NCI-H2107 treated with DMSO at 0.1 percent for 48 hours (cell line): ENCODE results near the gene ARFGEF3.
"Not testable (repeated sequence)": the region's sequence is repeated elsewhere in the genome, so short reads cannot be mapped to it uniquely, and the experiment has no call there.

ENCODE experiments used
- DNase-seq: peaks from one replicate; lab custom pipeline; 2025; ENCODE audit not compliant: unreplicated experiment; lab: John Stamatoyannopoulos, UW

ARFGEF3 gene

GRCh38 chr6:138212530-138212929 lies 50.8 kb downstream of the ARFGEF3 start:
- DNase-seq, result not testable (repeated sequence)

- DNase-seq, result no peak
Observed at GRCh38 chr6:138215093-138215782, 53.5 kb downstream of the ARFGEF3 start.

DNA sequence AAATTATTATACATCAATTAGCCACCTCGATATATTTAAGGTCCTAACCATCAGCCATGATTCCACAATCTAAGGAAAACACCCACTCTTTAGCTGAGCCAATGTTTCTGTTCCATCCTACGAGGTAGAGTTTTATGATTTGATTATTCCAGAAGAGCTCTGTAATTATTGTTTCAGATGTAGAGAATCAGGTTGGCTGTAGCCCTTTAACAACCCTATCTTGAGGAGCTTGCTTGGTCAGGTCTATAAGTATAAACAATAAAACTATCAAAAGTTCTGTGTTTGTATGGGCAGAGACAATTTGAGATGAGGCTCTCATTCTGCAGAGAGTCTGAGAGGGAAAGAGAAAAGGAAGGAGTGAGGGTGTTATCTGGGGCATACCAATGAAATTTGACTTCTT lies 56.7 kb downstream of the ARFGEF3 start, which contains the start of gene PBOV1:
PBOV1 (minus strand) TSS at position 43 of the 400 bp plus-strand sequence. CDS start 96 bp downstream, outside the sequence.
- DNase-seq, result no peak

DNA sequence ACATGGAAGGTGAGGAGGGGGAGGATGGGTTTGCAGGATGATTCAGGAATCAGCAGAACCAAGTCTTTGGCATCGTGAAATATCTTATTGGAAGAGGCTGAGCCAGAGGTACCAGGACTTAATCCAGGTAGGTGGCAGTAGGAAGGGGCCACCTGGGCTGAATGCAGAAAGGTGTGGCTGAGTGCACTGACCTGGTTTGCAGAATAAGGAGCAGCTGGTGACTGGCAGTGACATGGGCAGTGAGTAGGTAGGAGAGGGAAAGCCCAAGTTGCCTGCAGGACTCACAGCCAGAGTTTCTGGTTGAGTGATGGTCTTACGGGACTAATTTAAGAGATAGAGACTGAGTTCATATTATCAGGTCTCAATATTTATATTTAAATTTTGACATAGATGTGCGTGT lies 57.7 kb downstream of the ARFGEF3 start:
- DNase-seq, result no peak

- no peak for DNase-seq
Observed at GRCh38 chr6:138219901-138220300, 58.2 kb downstream of the ARFGEF3 start.

DNA sequence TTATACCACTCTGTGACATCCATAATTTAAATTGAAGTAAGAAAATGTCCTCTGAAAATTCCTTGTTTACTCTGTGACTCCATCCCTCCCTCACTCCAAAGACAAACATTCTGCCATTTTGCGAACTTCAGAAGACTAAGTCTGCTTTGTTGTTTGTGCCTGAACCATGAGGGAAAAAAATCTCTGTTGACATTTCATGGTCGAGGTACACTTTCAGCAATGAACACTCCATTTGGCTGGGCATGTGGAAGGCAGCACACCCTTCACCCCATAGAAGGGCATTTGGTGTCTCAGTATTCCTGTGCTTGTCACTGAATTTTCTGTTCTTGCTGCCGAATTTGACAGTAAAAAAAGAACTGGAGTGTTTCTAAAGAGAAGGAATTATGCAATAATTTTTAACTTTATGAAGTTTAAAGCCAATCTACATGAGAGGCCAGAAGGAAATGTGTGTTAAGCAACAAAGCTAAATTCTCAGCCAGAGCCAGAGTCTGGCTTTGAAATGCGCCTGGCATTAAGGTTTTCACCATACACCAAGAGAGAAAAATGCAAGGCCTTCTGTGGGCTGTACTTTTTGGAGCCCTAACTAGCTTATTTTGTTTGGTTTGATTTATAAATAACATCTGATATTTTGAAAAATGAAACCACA lies 61.3 kb downstream of the ARFGEF3 start:
- no peak for DNase-seq

- DNase-seq, result no peak
Observed at GRCh38 chr6:138225953-138226352, 64.2 kb downstream of the ARFGEF3 start.

GRCh38 chr6:138226700-138227315 lies 65.1 kb downstream of the ARFGEF3 start:
- DNase-seq, result no peak

GRCh38 chr6:138227316-138227781 lies 65.6 kb downstream of the ARFGEF3 start:
- DNase-seq, result peak; percentile 58

- peak; percentile 36 for DNase-seq
Observed at GRCh38 chr6:138229072-138229471, 67.3 kb downstream of the ARFGEF3 start.

GRCh38 chr6:138229663-138230179 lies 68.0 kb downstream of the ARFGEF3 start:
- no peak for DNase-seq

GRCh38 chr6:138230221-138230620 lies 68.5 kb downstream of the ARFGEF3 start:
- no peak for DNase-seq

DNA sequence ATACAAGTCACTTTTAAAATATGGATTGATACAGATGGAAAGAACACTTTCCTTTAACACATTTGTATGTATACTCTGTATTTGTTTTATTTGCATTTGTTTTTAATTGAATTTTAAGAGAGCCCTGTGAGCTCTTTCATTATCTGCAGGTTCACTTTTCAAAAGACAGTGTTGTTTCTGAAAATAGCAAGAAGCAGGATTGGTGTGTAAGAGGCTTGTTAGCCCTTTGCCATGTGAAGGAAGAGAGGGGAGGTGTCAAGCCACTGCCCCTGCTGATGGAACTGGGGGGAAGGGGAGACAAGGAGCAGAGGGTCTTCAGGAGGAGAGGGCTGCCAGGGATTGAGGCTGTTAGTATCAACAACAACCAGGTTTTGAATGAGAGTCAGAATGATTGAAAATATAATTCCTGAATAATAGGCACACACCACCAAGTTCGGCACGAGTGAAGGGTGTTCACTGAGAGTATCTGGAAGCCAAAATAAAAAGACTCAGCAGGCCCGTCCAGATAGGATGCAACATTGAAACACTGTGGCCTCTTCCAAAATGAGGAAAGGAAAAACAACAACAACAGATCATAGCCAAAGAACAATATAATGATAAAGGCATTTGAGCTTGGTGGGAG lies 69.1 kb downstream of the ARFGEF3 start:
- DNase-seq, result no peak

GRCh38 chr6:138231381-138231886 lies 69.7 kb downstream of the ARFGEF3 start:
- DNase-seq, result peak; percentile 64

- DNase-seq, result no peak
Observed at GRCh38 chr6:138234363-138234762, 72.6 kb downstream of the ARFGEF3 start.

GRCh38 chr6:138235205-138235604 lies 73.5 kb downstream of the ARFGEF3 start:
- DNase-seq, result no peak

DNA sequence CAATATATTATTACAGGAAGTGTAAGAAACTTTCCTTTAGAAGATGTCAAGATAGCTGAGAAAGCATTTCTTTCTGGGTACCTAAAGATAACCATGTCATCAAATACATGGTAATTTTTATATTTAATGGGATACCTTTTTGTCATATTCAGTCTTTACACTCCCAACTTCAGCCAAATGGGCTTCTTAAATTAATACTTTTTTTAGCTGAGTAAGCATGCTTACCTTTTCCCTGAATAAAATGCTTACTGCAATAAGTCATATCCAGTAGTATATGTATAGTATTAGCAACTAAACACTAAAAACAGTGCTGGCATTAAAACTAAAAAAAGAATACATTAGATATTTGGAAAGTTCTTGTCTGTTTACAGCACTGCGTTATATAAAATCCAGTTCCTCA lies 74.0 kb downstream of the ARFGEF3 start:
- no peak for DNase-seq

DNA sequence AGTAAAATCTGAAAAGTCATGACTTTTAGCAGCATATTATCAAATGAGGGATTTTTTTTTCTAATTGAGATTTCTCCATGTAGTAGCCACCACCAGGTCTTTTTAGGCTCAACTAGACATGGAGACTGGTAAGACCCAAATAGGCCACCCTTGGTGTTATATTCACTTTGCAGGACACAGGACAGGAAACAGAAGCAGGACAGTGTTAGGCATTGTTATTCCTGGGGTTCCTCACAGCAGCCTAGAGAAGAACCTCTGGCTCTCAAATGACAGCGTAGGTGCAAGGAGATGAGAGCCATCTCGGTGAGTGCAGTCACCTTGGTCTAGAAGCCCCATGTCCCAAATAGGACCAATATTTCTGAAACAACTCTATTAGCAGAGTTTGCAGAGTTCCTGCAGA lies 75.7 kb downstream of the ARFGEF3 start:
- DNase-seq, result no peak

DNA sequence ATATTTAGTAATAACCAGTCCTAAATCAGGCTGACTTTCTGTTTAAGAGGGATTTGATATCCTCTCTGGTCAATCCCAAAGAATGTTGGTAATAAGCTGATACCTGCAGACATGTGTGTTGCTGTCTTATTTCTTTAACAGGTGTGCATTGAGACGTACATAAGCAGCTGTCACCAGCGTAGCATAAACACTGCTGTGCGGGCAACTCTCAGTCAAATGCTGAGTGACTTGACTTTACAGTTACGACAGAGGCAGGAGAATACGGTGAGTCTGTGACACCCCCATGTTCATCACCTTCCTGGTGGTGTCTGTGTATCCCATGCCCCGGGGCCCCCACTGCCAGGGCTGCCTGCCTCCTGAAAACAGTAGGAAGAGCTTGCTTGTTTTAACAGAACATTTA lies 76.6 kb downstream of the ARFGEF3 start:
- DNase-seq, result no peak

GRCh38 chr6:138239774-138240173 lies 78.0 kb downstream of the ARFGEF3 start:
- DNase-seq, result no peak
